Adipose tissue (tissue), 3 donors: ENCODE measurements around the gene NAA35. TPM values are rescaled to one million over a fixed set of nuclear protein-coding genes. Genes with fewer than 3 reads are reported as not detected.
"Not testable (repeated sequence)": the region's sequence is repeated elsewhere in the genome, so short reads cannot be mapped to it uniquely, and the experiment has no call there.

Source experiments
- H3K27ac ChIP-seq: one replicate; pipeline ENCODE4 v1.5.1; 2013; ENCODE audit warnings: low read depth, low read length
- WGBS, 3 donors: extraction: QIAGEN DNeasy Blood & Tissue Kit; methylation state at CpG; one replicate each; pipeline ENCODE4 v1.1.7; 2013; 5-methylcytosine and 5-hydroxymethylcytosine counted together
- polyA plus RNA-seq, 3 donors: library from polyadenylated mRNA; stranded (reverse); fragments of 200-250 nt; gene quantifications; one replicate each; pipeline ENCODE4 v1.2.3, GENCODE V29; 2013
- donor health status: healthy with polysubstance abuse.
- donor health status: Bipolar disorder and iron deficiency.
- donor health status: healthy.

NAA35 gene
- polyA plus RNA-seq, 3 donors, result 4.7 to 7.3 (median 7.3) TPM

GRCh38 chr9:86047361-86047760, 106.4 kb downstream of the NAA35 start:
- 93 to 95% (median 94%) methylated on average over 13 of the region's 13 CpGs for WGBS, 3 donors
- no peak overlapping the region for H3K27ac ChIP-seq

- H3K27ac ChIP-seq, result not testable (repeated sequence)
- WGBS, 3 donors, result 89 to 94% (median 91%) methylated on average over 6 of the region's 7 CpGs
Observed at GRCh38 chr9:86048018-86048742, 107.2 kb downstream of the NAA35 start.

- 88 to 92% (median 90%) methylated on average over 19 to 21 of the region's 21 CpGs for WGBS, 3 donors
- H3K27ac ChIP-seq, result no peak overlapping the region
Observed at GRCh38 chr9:86052556-86053468, 111.9 kb downstream of the NAA35 start.

- WGBS, 3 donors, result 59 to 80% (median 73%) methylated on average over 3 of the region's 3 CpGs
- no peak overlapping the region for H3K27ac ChIP-seq
Observed at GRCh38 chr9:86054695-86055094, 113.7 kb downstream of the NAA35 start.

- WGBS, 3 donors, result 91 to 96% (median 93%) methylated on average over 13 of the region's 13 CpGs
Observed at GRCh38 chr9:86057491-86057890, 116.5 kb downstream of the NAA35 start.

GRCh38 chr9:86061972-86062739, 121.2 kb downstream of the NAA35 start:
- 78 to 88% (median 86%) methylated on average over 11 of the region's 11 CpGs for WGBS, 3 donors
- H3K27ac ChIP-seq, result no peak overlapping the region

More at GRCh38 chr9:86057491-86057890, 116.5 kb downstream of the NAA35 start:
- no peak overlapping the region for H3K27ac ChIP-seq

- H3K27ac ChIP-seq, result no peak overlapping the region
- WGBS, 3 donors, result 74 to 77% (median 76%) methylated on average over 16 of the region's 16 CpGs
Observed at GRCh38 chr9:86062845-86063693, 122.1 kb downstream of the NAA35 start.

- WGBS, 3 donors, result 71 to 95% (median 84%) methylated on average over 2 of the region's 2 CpGs
- H3K27ac ChIP-seq, result no peak overlapping the region
Observed at GRCh38 chr9:86064220-86064619, 123.3 kb downstream of the NAA35 start.

- 55 to 81% (median 67%) methylated on average over 7 of the region's 7 CpGs for WGBS, 3 donors
- no peak overlapping the region for H3K27ac ChIP-seq
Observed at GRCh38 chr9:86069206-86069869, 128.4 kb downstream of the NAA35 start.

Other genes starting within 250 kb of the NAA35 start
- gene AGTPBP1, start 199.2 kb upstream of the NAA35 start, polyA plus RNA-seq, result 1 to 10 TPM; 3.6 to 7.2 (median 6.6) TPM
- 10 to 100 TPM; 17.0 to 21.9 (median 17.0) TPM for gene GOLM1, start 158.4 kb downstream of the NAA35 start, polyA plus RNA-seq